HG03469 (cell line): ENCODE measurements around the gene BACH2.
A peak's percentile ranks its signal among the peaks of the same experiment; 100 is the strongest.
"Not testable (repeated sequence)": the region's sequence is repeated elsewhere in the genome, so short reads cannot be mapped to it uniquely, and the experiment has no call there.

ENCODE experiments used
- ATAC-seq: cut with Tn5 transposase; IDR thresholded peaks from one replicate; pipeline ENCODE4 v1.9.1; 2021; ENCODE audit warnings: mild to moderate bottlenecking, moderate library complexity, moderate number of reproducible peaks; ENCODE audit not compliant: unreplicated experiment

The BACH2 gene

DNA sequence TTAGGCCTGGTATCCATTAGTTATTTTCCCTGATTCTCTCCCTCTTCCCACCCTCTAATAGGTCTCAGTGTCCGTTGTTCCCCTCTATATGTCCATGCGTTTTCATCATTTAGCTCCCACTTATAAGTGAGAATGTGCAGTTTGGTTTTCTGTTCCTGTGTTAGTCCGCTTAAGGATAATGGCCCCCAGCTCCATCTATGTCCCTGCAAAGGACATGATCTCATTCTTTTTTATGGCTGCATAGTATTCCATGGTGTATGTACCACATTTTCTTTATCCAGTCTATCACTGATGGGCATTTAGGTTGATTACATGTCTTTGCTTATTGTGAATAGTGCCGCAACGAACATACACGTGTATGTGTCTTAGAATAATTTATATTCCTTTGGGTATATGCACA is 14.4 kb downstream of the BACH2 start:
- ATAC-seq: not testable (repeated sequence)

DNA sequence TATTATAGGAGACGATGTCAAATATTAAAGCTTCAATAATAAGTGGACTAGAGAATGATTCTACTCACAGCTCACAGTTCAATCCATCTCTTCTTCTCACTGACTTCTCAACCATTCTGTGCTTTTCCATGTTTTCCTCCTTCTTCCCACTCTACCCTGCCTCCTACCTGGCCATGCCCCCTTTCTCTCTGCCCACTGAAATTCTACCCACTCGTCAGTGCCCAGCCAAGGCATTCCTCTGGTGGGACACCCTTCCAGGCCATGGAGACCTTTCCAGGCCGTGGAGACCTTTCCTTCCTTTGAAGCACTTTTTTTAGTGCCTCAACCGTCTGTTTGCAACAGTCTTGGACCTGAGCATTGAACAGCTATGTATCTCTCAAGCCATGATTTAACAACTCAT is 18.5 kb downstream of the BACH2 start:
- ATAC-seq: no peak

DNA sequence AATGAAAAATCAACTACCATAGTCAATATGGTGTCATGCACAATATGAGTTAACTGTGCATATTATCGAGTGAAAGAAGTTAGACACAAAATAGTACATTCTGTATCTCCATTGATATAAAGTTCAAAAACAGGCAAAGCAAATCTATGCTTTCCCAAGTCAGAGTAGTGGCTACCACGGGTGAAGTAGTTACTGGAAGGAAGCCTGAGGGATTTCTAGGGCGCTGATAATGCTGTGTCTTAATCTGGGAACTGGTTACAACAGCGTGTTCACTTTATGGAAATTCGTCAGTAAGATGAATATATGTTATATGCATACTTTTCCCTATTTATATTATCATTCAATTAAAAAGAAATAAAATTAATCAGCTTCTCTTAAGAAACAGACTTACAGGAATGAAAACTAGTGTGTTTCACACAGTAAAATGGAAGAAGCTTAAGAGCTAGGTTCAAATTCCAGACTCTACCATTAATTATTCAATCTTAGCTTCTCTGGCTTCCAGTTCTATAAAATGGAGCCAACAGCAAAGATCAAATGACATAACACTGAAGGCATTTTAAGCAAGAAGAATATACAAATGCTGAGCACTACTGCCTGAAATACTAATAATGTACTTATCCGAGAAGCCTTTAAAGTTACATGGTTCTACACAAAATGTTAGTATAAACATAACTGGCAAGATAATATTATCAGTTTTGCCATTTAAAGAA is 19.2 kb downstream of the BACH2 start:
- no peak for ATAC-seq

DNA sequence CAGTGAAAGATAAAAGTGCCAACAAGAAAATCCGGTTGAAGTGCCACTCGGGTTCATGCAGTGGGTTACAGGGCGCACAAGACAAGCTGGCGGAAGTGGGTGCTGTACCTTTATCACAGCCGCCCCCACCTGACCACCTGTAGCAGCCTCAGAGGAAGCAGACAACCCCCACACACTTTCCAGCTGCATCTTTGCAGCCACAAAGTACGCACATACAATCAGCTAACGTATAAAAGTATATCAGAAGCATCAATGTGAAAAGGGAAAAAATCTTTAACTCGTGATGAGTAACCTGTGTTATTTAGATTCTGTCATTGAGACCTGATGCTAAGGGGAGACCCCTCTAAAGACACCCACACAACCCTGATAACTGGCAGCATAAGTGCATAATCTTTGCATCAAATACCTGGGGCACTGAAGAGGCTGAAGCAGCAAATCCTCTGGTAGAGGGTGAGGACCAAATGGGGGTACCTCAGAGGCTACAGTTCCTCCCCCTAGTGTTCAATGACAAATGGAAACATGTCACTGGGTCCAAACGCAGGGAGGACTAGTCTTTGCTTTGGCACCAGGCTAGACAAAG is 22.1 kb downstream of the BACH2 start:
- no peak for ATAC-seq

DNA sequence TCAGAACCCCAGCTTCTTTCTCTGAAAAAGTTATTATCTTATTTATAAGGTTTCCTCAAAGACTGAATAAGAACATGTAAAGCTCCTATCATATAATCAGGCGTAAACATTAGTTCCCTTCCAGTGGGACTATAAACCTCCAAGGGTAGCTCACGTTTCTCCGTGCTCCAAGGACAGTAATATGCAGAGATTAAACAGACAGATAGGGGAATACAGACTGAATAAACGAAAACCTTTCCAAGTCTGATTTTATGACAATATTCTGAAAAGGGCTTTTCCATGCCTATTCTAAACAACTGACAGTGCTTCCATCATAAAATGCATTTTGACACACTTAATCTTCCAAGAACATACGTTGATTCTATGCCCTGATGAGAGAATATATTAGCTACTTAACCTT is 22.8 kb downstream of the BACH2 start:
- ATAC-seq: no peak

DNA sequence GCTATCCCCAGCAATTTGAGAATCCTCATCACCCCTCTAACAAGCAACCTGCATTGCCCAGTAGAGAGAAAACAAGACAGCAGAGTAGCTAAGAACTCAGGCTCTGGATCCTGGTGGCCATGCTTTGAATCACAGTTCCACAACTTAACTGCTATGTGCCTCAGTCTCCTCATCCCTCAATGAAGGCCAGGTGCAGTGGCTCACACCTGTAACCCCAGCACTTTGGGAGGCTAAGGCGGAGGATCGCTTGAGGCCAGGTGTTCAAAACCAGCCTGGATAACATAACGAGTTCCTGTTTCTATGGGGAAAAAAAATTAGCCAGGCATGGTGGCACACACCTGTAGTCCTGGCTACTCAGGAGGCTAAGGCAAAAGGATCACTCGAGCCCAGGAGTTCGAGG is 23.7 kb downstream of the BACH2 start:
- ATAC-seq: no peak

DNA sequence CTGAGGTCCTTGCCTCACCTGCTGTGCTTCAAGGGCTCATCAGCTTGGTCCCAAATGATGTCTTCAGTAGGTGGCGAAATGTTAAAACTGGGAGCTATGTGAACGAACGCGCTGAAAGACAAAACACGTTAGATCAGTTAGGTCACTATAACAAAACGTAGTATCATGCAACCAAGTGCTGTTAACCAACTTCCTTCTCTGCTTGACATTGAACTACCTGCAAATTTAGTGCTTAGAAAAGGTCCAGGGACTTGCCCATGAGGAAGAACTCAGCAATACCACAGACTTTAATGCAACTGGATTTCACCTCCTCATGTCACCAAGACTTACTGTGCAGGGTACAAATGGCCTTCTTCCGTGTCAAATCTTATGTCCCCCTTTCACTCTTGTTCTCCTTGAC is 24.8 kb downstream of the BACH2 start:
- no peak for ATAC-seq

DNA sequence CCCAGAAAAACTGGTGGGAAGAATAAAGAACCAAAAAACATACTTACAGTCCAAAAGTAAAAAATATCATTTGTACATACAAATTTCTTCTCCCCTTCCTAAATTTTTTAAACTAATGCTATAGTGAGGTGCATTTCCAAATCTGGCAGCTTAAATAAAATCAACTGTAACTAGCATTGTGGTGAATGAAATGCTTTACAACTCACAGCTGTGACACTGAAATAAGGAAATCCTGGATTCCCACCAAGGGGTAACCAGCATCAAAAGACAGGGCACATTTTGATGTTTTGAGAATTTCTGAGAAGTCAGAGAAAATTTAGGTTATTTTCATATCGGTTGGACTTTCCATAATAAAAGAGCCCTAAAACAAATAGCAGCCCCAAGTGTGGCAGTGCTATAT is 27.3 kb downstream of the BACH2 start:
- no peak for ATAC-seq

DNA sequence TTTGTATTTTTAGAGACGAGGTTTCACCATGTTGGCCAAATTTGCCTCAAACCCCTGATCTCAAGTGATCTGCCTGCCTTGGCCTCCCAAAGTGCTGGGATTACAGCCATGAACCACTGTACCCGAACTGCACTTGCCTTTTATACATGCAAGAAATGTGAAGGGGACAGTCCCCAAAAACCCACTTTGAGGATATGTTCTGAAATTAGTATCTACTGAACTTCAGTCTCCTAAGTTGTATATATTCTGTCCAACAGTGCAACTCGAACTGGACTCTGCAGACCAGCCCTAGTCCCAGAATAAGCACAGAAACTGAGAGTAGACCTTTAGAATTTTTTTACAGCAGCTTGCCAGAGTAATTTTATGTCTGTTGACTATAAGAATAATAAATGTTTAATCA is 28.5 kb downstream of the BACH2 start:
- ATAC-seq: no peak

DNA sequence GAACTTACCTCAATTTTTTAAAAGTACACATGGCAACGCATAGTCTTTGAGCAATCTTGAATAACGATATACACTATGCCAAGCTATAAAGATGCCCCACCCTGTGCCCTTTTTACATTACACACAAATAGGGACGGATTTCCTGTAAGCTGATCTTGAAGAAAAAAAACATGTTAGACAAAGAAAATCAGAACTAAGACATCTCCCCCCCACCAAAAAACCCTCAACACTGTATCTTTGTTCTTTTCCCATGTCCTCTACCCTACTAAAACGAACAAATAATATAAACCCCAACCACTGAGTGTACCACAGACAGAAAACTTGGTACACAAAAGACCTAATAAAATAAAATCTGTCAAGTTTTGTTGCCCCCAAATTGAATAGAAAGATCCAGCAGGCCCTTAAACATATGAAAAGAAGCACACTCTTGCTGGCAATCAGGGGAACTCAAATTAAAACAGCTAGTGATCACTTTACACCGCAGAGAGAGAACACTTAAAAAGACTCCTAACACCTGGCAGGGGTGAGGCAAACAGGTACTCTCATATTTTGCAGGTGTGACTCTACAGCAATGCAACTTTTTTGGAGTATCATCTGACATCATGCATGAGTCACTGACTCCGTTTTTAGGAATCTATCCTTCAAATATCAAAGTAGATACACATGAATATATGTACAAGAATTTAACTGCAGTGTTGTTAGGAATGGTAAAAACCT is 29.6 kb downstream of the BACH2 start:
- ATAC-seq: no peak

DNA sequence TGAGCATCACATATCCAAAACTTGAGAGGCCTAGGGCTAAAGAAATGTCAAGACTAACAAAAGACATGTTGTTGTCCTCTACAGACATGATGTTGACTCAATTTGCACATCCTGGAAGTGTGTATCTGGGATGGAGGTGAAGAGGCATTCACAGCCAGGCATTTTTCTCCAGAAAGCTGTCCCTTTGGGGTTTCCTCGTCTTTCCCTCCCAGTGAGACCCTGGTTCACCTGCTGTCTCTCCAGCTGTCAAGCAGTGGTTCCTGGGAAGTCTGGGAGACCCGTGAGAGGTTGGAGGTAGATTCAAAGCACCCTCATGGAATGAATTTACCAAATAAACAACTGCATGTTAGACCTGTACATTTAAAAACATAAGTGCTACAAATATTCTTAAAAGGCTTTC is 32.1 kb downstream of the BACH2 start:
- ATAC-seq: no peak

DNA sequence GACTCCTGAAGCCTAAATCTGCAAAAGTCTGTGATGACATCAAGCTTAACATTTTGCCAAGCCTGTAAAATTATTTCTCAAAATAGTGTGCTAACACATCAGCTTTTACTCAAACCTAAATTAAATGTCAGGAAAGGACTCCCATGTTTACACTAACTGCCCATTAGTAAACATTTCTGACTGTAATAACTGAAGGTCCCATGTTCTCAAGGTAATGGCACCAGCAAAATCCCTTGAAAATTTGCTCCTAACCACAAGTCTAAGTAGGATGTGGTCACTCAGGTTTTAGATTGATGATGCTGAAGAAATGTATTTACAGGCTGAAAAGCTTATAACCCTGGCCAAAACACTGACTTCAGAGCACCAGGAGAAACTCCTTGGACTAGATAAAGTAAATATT is 33.0 kb downstream of the BACH2 start:
- no peak for ATAC-seq

DNA sequence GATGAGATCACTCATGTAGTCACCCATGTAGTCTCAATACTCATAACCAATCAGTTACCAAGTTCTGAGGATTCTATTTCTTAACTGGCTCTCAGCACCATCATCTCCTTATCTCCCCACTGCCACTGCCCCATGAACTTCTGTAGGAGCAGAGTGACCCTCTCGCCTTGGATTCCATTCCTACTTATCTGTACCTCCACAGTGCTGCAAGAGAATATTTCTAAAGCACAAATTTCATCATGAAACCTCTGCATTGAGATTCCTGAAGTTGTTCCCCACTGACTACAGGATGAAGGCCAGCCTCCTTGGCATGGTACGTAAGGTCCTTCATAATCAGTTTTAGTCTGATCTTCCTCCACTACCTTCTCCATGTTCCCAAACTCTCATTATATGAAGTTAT is 34.8 kb downstream of the BACH2 start:
- ATAC-seq: no peak

DNA sequence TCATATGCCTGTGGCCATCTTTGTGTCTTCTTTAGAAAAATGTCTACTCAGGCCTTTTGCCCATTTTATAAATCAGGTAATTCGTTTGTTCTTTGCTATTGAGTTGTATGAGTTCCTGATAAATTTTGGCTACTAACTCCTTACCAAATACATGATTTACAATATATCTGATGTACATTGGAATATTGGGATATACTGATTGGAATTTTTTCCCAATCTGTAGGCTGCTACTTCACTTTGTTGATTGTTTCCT is 39.2 kb downstream of the BACH2 start:
- no peak for ATAC-seq

DNA sequence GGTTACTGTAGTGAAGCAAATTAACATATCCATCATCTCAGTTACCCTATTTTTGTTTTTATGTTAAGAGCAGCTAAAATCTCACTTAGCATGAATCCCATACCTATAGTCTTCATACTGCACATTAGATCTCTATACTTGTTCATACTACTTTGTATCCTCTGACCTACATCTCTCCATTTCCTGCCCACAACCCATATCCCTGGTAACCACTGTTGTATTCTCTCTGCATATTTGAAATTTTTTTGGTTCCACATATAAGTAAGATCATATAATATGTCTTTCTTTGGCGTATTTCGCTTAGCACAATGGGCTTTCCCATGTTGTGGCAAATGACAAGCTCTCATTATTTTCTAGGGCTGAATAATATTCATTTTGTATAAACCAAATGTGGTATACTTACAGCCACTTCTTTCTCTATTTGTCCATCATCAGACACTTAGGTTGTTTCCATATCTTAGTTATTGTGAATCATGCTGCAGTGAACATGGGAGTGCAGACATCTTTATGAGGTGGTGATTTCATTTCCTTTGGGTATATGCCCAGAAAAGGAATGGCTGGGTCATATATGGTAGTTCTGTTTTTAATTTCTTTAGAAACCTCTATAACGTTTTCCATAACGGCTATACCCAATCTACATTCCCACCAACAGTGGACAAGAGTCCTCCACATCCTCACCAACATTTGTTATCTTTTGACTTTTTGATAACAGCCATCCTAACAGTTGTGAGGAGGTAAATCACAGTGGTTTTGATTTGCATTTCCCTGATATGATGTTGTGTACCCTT is 39.8 kb downstream of the BACH2 start:
- ATAC-seq: no peak

DNA sequence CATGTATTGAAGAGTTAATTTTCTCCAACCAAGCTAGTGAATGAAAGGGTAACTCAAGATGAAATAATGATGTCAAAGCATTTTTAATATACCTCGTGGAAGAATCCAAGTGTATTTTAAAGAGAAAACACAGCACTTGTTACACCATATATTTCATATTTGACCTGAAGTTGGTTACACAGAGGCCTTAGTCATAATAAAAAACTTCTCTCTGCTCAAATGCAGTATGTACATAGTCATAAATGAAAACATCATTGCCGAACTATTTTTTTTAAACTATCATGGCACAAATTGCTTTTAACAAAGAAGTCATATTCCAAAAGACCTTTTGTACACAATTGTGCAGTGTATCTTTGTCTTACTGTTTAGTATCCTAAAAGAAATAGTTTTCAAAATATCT is 43.0 kb downstream of the BACH2 start:
- no peak for ATAC-seq

DNA sequence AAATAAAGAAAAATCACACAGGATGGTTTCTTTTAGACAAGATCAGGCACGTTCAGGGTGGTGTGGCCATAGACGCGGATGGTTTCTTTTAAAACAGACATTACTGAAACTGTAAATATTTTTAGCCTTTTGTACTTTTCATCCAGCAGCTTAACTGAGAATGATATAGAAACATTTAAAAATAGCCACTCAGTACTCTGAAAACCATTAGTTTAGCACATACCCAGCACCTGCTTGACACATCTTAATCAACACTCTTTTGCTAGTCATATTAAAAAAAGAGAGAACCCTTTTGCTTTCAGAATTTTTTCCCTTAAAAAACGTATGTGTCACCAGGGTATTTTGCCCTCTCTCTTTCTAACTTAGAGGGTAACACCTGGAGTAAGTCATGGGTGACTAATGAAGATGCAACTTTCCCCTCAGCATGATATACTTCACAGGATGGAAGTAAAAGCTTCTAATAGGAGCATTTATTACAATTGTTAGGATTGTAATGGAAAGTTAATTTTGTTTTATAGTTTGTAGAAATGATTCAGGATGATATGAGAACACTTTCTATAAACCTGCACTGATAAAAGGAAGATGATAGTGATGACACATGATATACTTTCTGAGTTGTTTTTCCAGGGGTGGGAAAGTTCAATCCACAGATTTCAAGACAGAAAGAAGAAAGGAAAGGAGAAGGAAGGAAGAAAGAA is 45.2 kb downstream of the BACH2 start:
- peak; percentile 75 for ATAC-seq

DNA sequence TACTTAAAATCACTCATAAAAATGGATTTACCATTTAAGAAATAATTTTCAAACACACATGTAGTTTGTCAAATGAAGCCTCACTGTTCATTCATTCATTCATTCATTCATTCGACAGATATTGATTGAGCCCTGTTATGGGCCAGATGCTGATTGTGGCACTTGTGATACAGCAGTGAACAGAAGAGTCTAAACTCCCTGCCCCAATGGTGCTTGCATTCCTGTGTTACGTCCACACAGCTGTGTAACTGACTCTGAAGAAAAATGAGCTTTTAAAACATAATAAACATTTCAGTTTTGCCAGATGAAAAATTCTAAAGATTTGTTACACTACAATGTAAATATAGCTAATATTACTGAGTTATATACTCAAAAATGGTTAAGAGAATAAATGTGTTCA is 46.2 kb downstream of the BACH2 start:
- ATAC-seq: no peak

DNA sequence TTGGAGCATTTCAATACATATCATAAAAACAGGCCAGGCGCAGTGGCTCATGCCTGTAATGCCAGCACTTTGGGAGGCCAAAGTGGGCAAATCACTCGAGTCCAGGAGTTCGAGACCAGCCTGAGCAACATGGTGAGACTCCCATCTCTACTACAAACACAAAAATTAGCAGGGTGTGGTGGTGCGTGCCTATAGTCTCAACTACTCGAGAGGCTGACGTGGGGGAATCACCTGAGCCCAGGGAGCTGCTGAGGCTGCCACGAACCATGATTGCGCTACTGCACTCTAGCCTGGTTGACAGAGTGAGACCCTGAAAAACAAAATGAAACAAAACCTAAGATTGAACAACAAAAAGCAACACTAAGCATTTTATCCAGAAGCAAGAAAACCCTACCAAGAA is 47.2 kb downstream of the BACH2 start:
- no peak for ATAC-seq

DNA sequence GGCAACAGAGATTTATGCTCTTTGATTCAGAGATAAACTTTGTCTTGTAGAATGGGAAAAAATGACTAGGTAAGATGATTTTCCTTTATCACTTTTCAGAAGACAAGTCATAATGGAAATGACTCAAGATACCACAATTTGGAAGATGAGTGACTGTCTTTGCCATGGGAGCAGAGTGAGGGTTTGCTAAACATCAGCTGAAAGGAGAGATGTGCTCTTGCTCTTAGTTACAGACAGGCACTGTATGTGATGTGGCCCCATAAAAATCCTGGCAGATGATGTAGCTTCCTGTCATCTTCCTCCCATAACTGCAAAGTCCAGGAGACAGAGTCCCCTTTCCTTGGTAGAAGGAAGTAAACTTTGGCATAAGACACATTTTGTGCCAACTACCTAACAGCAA is 47.6 kb downstream of the BACH2 start:
- ATAC-seq: no peak

DNA sequence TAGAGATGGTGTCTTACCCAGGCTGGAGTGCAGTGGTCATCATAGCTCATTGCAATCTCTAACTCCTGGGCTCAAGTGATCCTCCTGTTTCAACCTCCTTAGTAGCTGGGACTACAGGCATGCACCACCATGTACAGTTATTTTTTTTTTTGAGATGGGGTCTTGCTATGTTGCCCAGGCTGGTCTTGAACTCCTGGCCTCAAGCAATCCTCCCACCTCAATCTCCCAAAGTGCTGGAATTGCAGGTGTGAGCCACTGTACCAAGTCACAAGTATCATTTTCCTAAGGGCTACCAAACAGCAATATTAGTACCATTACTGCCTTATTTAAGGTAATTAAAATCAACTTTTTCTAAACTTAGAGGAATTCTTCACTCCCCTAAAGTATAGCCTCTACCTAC is 49.4 kb downstream of the BACH2 start:
- ATAC-seq: no peak
